Inflammatory macrophage (primary cell): ENCODE measurements around the gene PRKACB.
"Not testable (repeated sequence)": the region's sequence is repeated elsewhere in the genome, so short reads cannot be mapped to it uniquely, and the experiment has no call there.

Experiments
- DNase-seq, 2 donors: peaks; one replicate each; pipeline ENCODE4 v3.0.0-alpha.2; 2020 to 2022
- total RNA-seq, 18 experiments: gene quantifications; one replicate each; lab custom pipeline; 2026; ENCODE audit warnings: mixed read lengths in 6 of 18, inconsistent platforms in 2 of 18; lab: John Stamatoyannopoulos, UW

Gene PRKACB
- total RNA-seq = 88.4 to 510 (median 290) reads per million in 18 experiments

- DNase-seq = peak; percentile 73 to 84
These were observed at the start of gene PRKACB for GRCh38 chr1:84143796-84144565. Gene PRKACB (plus strand): TSS chr1:84144271. CDS start chr1:84144362, 91 bp downstream.

DNA sequence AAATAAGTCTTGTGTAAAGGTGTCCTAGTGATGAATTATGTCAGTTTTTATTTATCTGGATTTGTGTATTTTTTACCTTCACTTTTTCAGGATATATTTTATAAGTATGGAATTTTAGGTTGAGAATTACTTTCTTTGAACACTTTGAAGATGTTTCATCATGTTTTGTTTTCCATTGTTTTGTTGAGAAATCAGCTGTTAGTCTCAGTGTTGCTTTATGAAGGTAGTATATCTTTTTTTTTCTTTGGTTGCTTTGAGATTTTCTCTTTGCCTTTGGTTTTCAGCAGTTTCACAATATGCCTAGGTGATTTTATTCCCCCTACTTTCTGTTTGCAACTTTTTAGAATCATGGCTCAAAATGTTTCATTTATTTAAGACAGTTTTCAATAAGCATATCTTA, 48.8 kb upstream of the PRKACB start:
- no peak for DNase-seq

DNA sequence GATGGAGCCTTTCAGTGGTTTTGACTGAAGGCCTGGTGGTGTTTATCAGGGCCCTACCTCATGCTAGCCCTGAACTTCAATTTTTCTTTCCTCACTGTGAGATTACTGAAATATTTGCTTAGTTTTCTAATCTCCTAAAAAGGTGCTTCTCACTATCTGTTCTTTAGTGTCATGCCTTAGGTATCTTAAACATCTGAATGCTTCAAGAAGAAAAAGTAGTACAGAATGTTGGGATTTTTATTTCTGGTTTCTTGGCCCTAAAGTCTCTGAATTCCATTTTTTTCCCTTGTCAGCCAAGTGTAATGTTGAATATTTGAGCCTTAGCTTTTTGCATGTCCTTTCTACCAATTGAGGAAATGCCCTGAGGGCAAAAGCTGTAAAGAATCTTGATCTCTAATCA, 47.9 kb upstream of the PRKACB start:
- no peak for DNase-seq

- DNase-seq = no peak
These were observed 42.9 kb upstream of the PRKACB start for GRCh38 chr1:84101204-84101603.

DNA sequence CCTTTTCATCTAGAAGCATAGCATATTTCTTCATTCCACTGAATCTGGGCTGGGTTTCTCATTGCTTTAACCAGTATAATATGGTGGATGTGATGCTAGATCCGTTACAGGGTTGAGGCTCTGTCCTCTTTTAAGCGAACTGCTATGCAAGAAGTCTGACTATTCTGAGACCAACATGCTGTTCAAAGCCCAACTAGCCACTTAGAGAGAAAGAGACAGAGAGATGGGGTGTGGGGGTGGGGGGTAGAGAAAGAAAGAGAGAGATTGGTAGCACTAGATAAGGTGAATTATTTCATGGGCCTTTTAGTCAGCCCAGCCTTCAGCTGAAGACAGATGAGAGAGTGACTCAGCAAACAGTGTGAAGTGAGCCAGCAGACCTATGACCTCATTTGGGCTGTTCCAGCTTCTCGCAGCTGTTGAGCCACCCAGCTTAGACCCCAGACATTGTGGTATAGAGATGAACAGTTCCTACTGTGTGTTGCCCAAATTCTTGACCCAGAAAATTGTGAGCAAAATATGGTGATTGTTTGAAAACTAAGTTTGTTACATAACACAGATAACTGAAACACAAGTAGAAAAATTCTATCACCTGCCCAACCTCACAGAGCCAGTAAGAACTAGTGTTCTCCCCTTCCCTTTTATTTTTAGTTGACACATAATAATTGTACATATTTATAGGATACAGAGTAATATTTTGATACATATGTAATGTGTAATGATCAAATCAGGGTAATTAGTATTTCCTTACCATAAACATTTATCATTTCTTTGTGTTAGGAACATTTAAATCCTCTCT, 40.7 kb upstream of the PRKACB start:
- peak; percentile 38 to 54 for DNase-seq

- not testable (repeated sequence) for DNase-seq
These were observed 36.5 kb upstream of the PRKACB start for GRCh38 chr1:84107538-84107937.

DNA sequence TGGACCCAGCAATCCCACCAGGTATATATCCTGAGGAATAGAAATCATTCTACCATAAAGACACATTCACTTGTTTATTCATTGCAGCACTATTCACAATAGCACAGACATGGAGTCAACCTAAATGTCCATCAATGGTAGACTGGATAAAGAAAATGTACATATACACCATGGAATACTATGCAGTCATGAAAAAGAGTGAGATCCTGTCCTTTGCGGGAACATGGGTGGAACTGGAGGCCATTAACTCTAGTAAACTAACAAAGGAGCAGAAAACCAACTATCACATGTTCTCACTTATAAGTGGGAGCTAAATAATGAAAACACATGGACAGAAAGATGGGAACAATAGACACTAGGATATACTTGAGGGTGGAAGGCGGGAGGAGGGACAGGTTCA, 36.1 kb upstream of the PRKACB start:
- no peak for DNase-seq

DNA sequence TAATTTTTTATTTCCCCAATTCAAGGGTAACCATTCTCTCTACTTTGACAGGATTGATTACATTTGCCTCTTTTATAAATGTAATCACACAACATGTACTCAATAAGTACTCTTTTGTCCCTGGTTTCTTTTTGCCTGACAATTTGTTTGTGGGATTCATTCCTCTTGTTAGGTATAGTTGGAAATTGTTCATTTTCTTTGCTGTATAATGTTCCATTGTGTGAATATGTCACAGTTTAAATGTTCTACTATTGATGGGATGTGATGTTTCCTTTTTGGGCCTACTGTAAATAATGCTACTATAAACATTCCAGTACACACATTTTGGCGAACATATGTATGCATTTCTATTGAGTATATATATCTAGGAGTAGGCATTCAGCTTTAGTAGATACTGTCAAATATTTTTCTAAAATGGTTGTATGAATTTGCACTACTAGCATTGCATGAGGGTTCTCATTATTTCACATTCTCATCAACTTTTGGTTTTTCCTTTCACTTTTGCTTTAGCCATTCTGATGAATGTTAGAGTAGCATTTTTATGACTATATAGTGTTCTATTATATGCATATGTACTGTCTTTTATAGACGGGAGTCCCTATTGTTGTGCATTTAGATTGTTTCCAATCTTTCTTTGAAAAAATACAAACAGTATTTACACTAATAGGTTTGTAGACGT, 35.0 kb upstream of the PRKACB start:
- no peak for DNase-seq

DNA sequence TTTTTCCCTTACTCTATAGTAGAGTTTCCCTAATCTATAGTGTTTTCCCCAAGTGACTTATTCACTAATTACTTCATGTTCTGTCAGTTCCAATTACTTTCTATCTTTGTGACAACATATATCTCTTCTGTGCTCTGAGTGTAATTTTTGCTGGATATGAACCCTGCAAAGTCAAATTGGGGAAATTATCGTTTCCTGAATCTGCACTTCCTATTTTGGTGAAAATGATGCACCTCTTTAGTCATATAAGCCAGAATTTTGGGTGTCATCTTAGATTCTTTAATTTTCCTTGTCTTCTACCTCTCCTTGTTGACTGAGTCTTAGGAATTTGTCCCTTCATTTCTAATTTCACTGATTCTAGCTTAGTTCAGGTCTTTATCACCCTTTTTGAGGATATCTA, 33.4 kb upstream of the PRKACB start:
- peak in 1 of 2 donors; percentile 11 for DNase-seq

DNA sequence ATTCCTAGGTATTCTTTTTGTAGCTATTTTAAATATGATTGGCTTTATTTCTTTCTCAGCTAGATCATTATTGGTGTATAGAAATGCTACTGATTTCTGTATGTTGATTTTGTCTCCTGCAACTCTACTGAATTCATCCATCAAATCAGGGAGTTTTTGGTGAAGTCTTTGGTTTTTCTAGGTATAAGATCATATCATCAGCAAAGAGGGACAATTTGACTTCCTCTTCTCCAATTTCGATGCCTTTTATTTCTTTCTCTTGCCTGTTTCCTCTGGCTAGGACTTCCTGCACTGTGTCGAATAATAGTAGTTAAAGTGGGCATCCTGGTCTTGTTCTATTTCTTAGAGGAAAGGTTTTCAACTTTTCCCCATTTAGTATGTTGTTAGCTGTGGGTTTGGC, 27.5 kb upstream of the PRKACB start:
- no peak for DNase-seq

DNA sequence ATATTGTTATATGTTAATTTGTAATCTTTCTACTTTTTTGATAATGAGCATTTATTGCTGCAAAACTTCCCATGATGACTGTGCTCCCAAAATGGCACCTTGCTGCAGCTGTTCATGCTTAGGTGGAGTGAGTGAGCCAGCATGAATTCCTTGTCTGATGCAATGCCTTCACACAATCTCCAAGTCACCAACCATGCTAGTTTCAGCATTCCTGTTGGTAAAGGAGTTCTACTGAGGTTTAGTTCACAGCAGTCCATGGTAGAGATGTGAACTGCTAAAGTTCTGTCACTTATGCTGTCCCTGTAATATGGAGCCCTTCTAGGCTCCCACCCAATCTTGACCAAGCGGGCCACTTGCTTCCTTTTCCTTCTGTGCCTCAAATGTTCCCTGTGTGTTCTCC, 26.2 kb upstream of the PRKACB start:
- no peak for DNase-seq

DNA sequence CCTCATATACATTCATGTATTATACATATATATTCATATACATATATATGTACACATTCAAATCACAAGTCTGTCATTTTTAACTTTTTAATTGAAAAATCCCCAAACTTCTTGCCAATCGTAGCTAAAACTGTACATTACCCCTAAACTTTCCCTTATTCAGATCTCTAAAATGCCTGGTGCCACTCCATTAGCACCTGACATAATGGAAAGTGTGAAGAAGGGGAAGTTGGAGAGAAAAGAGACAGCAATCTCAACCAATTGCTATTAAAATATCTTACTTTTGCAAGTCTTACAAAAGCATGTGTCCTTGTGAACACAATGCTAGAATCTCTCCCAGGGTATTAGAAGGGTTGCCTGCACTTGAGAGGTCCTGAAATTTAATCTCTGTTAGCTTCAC, 22.7 kb upstream of the PRKACB start:
- DNase-seq = no peak

GRCh38 chr1:84122780-84123382, 21.2 kb upstream of the PRKACB start:
- DNase-seq = peak; percentile 47 to 65

GRCh38 chr1:84133479-84133878, 10.6 kb upstream of the PRKACB start:
- DNase-seq = peak in 1 of 2 donors; percentile 7

DNA sequence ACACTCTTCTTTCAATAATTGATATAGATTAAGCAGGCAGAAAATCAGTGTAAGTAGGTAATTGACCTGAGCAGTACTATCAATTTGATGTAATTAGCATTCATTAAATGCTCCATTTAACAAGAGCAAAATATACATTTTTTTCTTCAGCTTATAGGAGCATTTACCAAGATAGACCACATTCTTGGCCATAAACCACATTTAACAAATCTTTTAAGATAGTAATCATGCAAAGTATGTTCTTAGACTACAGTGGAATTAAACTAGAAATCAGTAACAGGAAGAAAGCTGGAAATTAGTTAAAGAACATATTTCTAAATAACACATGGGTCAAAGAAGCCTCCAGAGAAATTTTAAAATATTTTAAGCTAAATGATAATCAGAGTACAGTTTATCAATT, 8.7 kb upstream of the PRKACB start:
- DNase-seq = no peak

GRCh38 chr1:84141182-84142003, 2.7 kb upstream of the PRKACB start:
- peak in 1 of 2 donors; percentile 65 for DNase-seq

DNA sequence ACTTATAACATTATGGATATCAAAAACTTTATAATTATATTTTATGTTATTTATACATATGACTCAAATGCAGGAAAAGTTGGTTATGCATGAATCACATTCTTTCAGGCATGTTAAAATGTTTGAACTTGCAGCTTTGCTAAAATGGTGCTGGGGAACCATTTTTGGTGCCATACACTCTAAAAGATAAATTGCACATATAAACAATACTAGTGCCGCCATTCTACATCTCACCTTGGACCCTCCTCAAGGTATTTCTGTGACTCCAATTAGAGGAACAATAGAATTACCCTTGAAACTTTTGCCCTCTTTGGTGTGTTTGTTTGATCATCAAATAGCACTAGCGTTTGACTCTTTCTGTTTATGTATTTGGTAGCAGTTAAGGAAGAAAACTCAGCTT, 997 bp downstream of the PRKACB start:
- peak; percentile 69 to 79 for DNase-seq

DNA sequence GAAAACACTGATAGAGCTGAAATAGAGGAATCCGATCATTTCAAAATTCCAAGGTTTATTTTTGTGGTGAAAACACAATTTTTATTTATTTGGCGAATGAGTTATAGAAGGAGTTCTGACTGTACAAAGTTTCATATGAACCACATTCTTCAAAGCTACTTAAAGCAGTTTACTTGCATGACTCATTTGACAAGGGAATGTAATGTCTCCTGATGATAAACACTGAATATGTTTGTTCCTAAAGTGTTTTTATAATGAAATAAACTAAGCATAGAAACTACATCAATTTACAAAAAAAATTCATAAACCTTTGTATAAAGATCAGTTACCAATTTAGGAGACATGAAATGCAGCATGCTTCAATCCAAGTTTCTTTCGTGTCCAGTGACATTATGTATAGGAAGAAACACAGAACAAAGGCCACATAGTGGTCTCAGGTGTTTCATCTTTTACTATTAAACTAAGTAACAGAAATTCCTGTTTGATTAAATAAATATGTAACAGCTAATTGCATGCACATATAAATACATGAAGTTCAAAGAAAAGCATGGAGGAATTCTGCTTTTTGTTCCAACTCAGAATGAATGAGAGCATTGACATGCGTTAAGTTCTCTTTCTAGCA, 2.5 kb downstream of the PRKACB start:
- DNase-seq = peak in 1 of 2 donors; percentile 28

- no peak for DNase-seq
These were observed 4.7 kb downstream of the PRKACB start for GRCh38 chr1:84148758-84149157.

- no peak for DNase-seq
These were observed 8.6 kb downstream of the PRKACB start for GRCh38 chr1:84152649-84153056.

DNA sequence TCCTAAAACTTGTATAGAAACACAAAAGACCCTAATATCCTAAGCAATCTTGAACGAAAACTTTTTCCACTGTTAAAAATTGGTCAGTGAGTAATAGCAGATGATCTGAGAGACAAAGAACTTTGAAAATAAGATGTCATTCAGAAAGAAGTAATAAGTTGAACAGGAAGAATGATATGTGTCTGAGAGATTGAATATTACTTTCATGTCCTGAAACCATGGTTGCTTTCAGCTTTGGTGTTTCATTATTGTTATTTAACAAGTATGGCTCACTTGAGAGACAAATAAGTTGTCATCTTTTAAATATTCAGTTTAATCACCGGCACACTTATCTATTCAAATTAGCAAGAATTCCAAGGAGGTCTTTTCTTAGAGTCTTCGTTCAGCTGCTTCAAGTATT, 11.4 kb downstream of the PRKACB start:
- no peak for DNase-seq
